Upper lobe of right lung (tissue), 1 donor: ENCODE results near the gene CEACAM19. TPM values are rescaled to one million over a fixed set of nuclear protein-coding genes. Genes with fewer than 3 reads are reported as not detected.
"Not testable (repeated sequence)": the region's sequence is repeated elsewhere in the genome, so short reads cannot be mapped to it uniquely, and the experiment has no call there.

Source experiments
- ATAC-seq: fragments of 200-7000 bp; cut with Tn5 transposase; one replicate; pipeline ENCODE4 v1.9.1; 2020; ENCODE audit warnings: mild to moderate bottlenecking, moderate library complexity
- DNase-seq: peaks from one replicate; pipeline ENCODE4 v3.0.0-alpha.2; 2020
- H3K27ac ChIP-seq: fragments of 200-600 bp; one replicate; pipeline ENCODE4 v1.8.0; 2022
- H3K27me3 ChIP-seq: fragments of 200-600 bp; one replicate; pipeline ENCODE4 v1.8.0; 2022; ENCODE audit warnings: mild to moderate bottlenecking
- H3K36me3 ChIP-seq: fragments of 200-600 bp; one replicate; pipeline ENCODE4 v1.8.0; 2022
- H3K4me1 ChIP-seq: fragments of 200-600 bp; one replicate; pipeline ENCODE4 v1.8.0; 2022
- H3K4me3 ChIP-seq: fragments of 200-600 bp; one replicate; pipeline ENCODE4 v1.8.0; 2022; ENCODE audit warnings: mild to moderate bottlenecking
- H3K9me3 ChIP-seq: fragments of 200-600 bp; one replicate; pipeline ENCODE4 v1.8.0; 2022
- intact Hi-C: fragments of 100-400 bp; cut with DNase I; formaldehyde crosslinking; loops from one replicate; pipeline ENCODE4 v1.11.0; 2022
- total RNA-seq: library from RNA; stranded (reverse); fragmentation: NEBNext Ultra II Directional; extraction: Animal tissue kit (Norgen Biotek cat#: 25700); gene quantifications from one replicate; pipeline ENCODE4 v1.2.1, GENCODE V29; 2021
- TF ChIP-seq, protein P1 (sequence below): fragments of 200-600 bp; IDR thresholded peaks from one replicate; pipeline ENCODE4 v1.8.0; 2022; ENCODE audit warnings: antibody characterized with exemption
- donor health status: DM: no; HTN: yes; CAD: no; lungs with severe emphysema.

CEACAM19 gene
- total RNA-seq, 1 donor from 2014 or later, result 7.6 TPM

DNA sequence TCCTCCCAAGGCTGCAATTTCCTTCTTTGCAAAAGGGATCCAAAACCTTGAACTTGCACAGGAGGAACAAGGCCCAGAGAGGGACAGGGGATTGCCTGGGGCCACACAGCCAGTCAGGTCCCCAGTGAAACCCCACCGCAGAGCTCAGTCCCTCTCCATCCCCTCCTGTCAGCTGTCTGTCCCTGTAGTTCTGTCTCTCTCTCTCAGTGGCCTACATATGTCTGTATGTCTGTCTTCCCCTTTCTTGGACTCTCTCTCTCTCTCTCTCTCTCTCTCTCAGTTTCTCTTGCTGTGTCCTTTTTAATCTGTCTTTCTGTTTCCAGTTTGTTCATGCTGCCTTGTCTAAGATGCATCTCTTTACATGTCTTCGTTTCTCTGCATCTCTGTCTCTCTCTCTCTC lies 11.5 kb downstream of the CEACAM19 start:
- ATAC-seq (no peak), DNase-seq (no peak)
- H3K27me3 ChIP-seq, result no peaks in the 10 kb centered on the region
- TF ChIP-seq, protein P1, sequence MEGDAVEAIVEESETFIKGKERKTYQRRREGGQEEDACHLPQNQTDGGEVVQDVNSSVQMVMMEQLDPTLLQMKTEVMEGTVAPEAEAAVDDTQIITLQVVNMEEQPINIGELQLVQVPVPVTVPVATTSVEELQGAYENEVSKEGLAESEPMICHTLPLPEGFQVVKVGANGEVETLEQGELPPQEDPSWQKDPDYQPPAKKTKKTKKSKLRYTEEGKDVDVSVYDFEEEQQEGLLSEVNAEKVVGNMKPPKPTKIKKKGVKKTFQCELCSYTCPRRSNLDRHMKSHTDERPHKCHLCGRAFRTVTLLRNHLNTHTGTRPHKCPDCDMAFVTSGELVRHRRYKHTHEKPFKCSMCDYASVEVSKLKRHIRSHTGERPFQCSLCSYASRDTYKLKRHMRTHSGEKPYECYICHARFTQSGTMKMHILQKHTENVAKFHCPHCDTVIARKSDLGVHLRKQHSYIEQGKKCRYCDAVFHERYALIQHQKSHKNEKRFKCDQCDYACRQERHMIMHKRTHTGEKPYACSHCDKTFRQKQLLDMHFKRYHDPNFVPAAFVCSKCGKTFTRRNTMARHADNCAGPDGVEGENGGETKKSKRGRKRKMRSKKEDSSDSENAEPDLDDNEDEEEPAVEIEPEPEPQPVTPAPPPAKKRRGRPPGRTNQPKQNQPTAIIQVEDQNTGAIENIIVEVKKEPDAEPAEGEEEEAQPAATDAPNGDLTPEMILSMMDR, result no peak
- peaks cover 26% of the 10 kb centered on the region for H3K4me1 ChIP-seq
- H3K9me3 ChIP-seq, result no peaks in the 10 kb centered on the region
- intact Hi-C loops, result no loop called here
- no peaks in the 10 kb centered on the region for H3K36me3 ChIP-seq
- H3K27ac ChIP-seq, result no peak overlapping the region
- H3K4me3 ChIP-seq, result no peak overlapping the region

DNA sequence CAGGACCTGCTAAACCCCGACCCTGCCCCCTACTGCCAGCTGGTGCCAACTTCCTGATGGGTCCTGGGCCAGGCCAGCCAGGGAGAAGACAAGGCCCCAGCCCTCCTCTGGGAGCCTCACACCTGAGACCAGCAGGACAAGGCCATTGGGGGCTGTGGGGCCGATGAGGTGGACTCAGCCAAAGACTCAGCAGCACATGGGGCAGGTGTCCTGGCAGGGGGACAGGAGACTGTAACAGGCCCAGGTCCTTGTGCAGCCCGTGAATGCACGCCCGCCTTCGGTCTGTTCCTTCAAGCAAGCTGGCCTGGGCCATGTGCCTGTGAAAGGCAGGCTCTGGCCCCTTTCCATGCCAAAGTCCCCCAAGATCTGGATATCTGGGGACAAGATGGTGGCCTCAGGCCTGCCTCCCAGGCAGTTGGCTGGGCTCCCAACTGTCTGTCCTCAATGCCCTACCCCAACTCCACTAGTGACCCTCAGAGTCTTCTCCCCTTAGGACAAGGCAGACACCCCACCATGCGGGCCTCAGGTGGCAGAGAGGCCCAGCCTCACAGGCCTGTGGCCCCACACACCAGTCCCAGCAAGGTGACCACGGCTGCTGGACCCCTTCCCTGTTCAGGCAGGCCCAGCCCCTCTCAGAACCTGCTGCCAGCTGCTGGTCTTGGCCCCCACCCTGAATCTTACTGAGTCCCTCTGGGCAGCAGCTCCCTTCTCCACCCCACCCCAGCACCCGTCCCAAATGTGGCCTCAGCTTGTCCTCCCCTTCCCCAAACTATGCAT lies 12.3 kb downstream of the CEACAM19 start:
- H3K27ac ChIP-seq, result peak overlapping the region; percentile 63

DNA sequence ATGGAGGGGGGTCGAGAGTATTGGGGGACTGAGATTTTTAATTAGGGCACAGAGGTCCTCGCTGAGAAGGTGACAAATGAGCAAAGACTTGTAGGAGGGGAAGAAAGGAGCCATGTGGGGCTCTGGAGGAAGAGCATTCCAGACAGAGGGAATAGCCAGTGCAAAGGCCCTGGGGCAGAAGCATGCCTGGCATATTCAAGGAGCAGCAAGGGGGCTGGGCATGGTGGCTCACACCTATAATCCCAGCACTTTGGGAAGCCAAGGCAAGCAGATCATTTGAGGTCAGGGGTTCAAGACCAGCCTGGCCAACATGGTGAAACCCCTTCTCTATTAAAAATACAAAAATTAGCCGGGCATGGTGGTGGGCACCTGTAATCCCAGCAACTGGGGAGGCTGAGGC lies 13.1 kb downstream of the CEACAM19 start:
- DNase-seq, H3K36me3 ChIP-seq, H3K27me3 ChIP-seq, H3K9me3 ChIP-seq, intact Hi-C loops, H3K4me3 ChIP-seq, ATAC-seq: not testable (repeated sequence)
- Histone ChIP-seq H3K27ac (peak overlapping the region; percentile 63), H3K4me1 (peaks cover 31% of the 10 kb centered on the region)

More for the DNA sequence above, 12.3 kb downstream of the CEACAM19 start:
- Histone ChIP-seq H3K4me1 (peaks cover 26% of the 10 kb centered on the region), H3K9me3 (no peaks in the 10 kb centered on the region), H3K36me3 (no peaks in the 10 kb centered on the region), H3K27me3 (no peaks in the 10 kb centered on the region), H3K4me3 (no peak overlapping the region)
- DNase-seq, result no peak
- intact Hi-C loops, result no loop called here
- TF ChIP-seq, protein P1, result no peak
- no peak for ATAC-seq

DNA sequence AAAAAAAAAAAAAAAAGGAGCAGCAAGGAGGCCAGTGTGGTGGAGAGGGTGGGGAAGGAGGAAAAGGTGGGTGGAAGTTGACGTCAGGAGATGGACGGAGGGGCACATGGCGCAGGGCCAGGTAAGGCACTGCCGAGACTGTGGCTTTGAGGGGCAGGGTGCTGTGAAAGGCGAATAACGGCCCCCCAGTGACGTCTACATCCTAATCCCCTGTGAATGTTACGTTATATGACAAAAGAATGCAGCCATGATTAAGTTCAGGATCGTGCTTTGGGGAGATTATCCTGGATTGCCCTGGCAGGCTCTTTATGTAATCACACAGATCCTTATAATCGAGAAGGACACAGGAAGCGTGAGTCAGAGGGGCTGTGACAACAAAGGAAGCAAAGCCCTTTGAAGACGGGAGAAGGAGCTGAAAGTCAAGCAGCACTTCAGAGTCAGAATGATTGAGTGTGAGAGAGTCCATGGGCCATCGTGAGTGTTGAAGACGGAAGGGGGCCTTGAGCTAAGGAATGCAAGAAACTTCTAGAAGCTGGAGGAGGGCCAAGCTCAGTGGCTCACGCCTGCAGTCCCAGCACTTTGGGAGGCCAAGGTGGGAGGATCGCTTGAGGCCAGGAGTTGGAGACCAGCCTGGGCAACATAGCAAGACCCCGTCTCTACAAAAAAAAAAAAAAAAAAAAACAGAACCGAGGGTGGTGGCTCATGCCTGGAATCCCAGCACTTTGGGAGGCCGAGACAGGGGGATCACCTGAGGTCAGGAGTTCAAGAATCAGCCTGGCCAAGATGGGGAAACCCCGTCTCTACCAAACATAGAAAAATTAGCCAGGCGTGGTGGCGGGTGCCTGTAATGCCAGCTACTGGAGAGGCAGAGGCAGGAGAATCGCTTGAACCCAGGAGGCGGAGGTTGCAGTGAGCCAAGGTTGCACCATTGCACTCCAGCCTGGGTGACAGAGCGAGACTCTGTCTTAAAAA lies 13.9 kb downstream of the CEACAM19 start:
- TF ChIP-seq, protein P1, result no peak
- Histone ChIP-seq H3K27ac (peak overlapping the region; percentile 63), H3K4me3 (no peak overlapping the region), H3K4me1 (peaks cover 34% of the 10 kb centered on the region), H3K27me3 (no peaks in the 10 kb centered on the region), H3K36me3 (no peaks in the 10 kb centered on the region), H3K9me3 (no peaks in the 10 kb centered on the region)
- intact Hi-C loops, result loop anchor here (5.0 kb wide), 1 partner anchor 87 kb away; no protein-coding TSS in a partner anchor
- ATAC-seq (peak; percentile 62), DNase-seq (no peak)

DNA sequence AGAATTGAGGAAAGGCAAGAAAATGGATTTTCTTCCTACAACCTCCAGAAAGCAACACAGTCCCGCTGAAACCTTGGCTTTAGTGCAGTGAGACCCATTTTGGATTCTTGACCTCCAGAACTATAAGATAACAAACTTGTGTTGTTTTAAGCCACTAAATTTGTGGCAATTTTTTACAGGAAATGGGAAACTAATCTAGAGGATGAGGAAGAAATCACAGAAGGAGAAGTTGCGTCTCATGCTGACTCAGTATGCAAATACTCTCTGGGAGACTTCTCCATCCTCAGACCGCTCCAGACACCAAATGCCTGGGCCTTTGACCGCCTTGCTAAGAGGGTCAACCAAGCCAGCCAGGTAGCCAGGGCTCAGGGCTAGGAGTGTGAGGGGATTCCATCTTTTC lies 14.6 kb downstream of the CEACAM19 start:
- ATAC-seq (peak; percentile 56), DNase-seq (no peak)
- no peaks in the 10 kb centered on the region for H3K9me3 ChIP-seq
- TF ChIP-seq, protein P1, result no peak
- H3K27ac ChIP-seq, result peak overlapping the region; percentile 63
- no peaks in the 10 kb centered on the region for H3K27me3 ChIP-seq
- H3K4me1 ChIP-seq, result peaks cover 35% of the 10 kb centered on the region
- intact Hi-C loops, result loop anchor here (5.0 kb wide), 1 partner anchor 86 kb away; no protein-coding TSS in a partner anchor
- no peaks in the 10 kb centered on the region for H3K36me3 ChIP-seq
- H3K4me3 ChIP-seq, result no peak overlapping the region

DNA sequence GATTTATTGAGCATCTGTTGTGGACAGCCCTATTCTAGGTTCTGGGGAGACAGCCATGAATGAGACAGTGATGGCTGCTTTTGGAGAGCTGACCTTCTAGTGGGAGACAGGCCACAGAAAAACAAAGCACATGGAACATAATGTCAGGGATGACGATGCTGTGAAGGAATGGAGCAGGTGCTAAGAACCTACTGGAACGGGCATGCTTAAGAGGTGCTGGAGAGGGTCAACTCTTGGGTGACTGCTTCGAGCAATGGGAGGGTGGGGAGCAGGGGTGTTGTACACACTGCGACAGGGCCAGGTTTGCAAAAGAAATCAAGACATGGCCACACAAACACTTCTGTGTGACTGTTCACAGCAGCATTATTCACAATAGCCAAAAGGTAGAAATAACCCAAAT lies 15.6 kb downstream of the CEACAM19 start:
- ATAC-seq, result peak; percentile 6
- TF ChIP-seq, protein P1, result no peak
- DNase-seq, result no peak

More for the DNA sequence above, 15.6 kb downstream of the CEACAM19 start:
- H3K9me3 ChIP-seq, result no peaks in the 10 kb centered on the region
- H3K27ac ChIP-seq, result no peak overlapping the region
- intact Hi-C loops, result loop anchor here (5.0 kb wide), 1 partner anchor 85 kb away; no protein-coding TSS in a partner anchor
- no peaks in the 10 kb centered on the region for H3K27me3 ChIP-seq
- H3K4me3 ChIP-seq, result no peak overlapping the region
- no peaks in the 10 kb centered on the region for H3K36me3 ChIP-seq
- peaks cover 45% of the 10 kb centered on the region for H3K4me1 ChIP-seq
